ENCODE measurements around the gene SLC8A1.

SLC8A1 gene

DNA sequence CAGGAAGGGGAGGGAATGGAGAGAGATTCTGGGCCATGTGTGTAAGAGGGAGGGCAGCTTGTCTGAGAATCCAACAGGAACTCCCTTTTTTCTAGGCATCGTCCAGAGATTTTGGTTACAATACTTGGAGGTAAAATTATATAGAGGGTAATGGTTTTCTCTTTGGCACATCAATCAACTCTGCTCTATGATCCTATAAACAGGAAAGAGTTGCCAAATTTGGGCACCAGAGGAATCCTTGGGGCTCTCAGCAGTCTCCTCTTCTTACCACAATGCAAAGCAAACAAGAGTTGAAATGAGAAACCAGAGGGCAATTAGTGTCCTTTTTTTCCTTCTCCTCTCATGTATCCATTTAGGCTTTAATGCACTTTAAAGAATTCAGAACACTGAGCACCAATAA, 243.4 kb downstream of the SLC8A1 start:
- Histone ChIP-seq H3K4me3 (replicated peaks; ENCODE audit: insufficient read depth, low read length) (no peak overlapping the region), H3K27me3 (ENCODE audit: insufficient read depth, poor library complexity, severe bottlenecking) (no peaks in the 10 kb centered on the region), H3K27ac (replicated peaks) (no peak overlapping the region)
- TF ChIP-seq POLR2AphosphoS5 (IDR thresholded peaks at IDR 0.05; ENCODE audit: low read depth) (no peak), GABPA (IDR thresholded peaks at IDR 0.05; ENCODE audit: low read depth) (no peak), SPI1 (IDR thresholded peaks at IDR 0.05; ENCODE audit: borderline replicate concordance, low read depth) (no peak)
- TF ChIP-seq, protein P1, sequence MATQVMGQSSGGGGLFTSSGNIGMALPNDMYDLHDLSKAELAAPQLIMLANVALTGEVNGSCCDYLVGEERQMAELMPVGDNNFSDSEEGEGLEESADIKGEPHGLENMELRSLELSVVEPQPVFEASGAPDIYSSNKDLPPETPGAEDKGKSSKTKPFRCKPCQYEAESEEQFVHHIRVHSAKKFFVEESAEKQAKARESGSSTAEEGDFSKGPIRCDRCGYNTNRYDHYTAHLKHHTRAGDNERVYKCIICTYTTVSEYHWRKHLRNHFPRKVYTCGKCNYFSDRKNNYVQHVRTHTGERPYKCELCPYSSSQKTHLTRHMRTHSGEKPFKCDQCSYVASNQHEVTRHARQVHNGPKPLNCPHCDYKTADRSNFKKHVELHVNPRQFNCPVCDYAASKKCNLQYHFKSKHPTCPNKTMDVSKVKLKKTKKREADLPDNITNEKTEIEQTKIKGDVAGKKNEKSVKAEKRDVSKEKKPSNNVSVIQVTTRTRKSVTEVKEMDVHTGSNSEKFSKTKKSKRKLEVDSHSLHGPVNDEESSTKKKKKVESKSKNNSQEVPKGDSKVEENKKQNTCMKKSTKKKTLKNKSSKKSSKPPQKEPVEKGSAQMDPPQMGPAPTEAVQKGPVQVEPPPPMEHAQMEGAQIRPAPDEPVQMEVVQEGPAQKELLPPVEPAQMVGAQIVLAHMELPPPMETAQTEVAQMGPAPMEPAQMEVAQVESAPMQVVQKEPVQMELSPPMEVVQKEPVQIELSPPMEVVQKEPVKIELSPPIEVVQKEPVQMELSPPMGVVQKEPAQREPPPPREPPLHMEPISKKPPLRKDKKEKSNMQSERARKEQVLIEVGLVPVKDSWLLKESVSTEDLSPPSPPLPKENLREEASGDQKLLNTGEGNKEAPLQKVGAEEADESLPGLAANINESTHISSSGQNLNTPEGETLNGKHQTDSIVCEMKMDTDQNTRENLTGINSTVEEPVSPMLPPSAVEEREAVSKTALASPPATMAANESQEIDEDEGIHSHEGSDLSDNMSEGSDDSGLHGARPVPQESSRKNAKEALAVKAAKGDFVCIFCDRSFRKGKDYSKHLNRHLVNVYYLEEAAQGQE (IDR thresholded peaks at IDR 0.05; ENCODE audit: insufficient replicate concordance, low read depth): no peak
- TF ChIP-seq, protein P2, sequence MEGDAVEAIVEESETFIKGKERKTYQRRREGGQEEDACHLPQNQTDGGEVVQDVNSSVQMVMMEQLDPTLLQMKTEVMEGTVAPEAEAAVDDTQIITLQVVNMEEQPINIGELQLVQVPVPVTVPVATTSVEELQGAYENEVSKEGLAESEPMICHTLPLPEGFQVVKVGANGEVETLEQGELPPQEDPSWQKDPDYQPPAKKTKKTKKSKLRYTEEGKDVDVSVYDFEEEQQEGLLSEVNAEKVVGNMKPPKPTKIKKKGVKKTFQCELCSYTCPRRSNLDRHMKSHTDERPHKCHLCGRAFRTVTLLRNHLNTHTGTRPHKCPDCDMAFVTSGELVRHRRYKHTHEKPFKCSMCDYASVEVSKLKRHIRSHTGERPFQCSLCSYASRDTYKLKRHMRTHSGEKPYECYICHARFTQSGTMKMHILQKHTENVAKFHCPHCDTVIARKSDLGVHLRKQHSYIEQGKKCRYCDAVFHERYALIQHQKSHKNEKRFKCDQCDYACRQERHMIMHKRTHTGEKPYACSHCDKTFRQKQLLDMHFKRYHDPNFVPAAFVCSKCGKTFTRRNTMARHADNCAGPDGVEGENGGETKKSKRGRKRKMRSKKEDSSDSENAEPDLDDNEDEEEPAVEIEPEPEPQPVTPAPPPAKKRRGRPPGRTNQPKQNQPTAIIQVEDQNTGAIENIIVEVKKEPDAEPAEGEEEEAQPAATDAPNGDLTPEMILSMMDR (IDR thresholded peaks at IDR 0.05; ENCODE audit: insufficient read depth, low read length): no peak
- DNase-seq (ENCODE audit: low read depth in 1 of 2, low spot score in 1 of 2): no peak

DNA sequence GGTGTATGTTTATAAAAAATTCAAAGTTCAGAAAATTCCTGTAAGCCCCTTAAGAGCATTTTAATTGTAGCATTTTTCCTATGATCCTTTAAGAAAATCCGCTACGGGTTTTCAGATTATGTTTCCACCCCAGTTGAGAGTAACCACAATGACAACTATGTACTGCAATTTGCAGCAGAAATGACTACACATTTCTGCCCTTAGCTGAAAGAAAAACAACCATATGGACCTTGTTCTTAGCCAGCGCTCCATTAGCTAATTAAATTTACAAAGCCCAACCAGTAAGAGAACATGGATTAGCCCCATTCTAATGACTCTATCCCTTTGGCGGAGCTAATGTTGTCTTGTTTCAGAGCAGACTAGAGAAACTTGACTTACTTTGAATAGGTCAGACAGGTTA, 247.6 kb downstream of the SLC8A1 start:
- no peak overlapping the region for H3K27ac ChIP-seq (replicated peaks)
- TF ChIP-seq, protein P2 (IDR thresholded peaks at IDR 0.05; ENCODE audit: insufficient read depth, low read length): no peak
- TF ChIP-seq GABPA (IDR thresholded peaks at IDR 0.05; ENCODE audit: low read depth) (no peak), POLR2AphosphoS5 (IDR thresholded peaks at IDR 0.05; ENCODE audit: low read depth) (no peak), SPI1 (IDR thresholded peaks at IDR 0.05; ENCODE audit: borderline replicate concordance, low read depth) (no peak)
- TF ChIP-seq, protein P1 (IDR thresholded peaks at IDR 0.05; ENCODE audit: insufficient replicate concordance, low read depth): no peak
- no peaks in the 10 kb centered on the region for H3K27me3 ChIP-seq (ENCODE audit: insufficient read depth, poor library complexity, severe bottlenecking)
- no peak overlapping the region for H3K4me3 ChIP-seq (replicated peaks; ENCODE audit: insufficient read depth, low read length)
- DNase-seq (ENCODE audit: low read depth in 1 of 2, low spot score in 1 of 2): no peak

DNA sequence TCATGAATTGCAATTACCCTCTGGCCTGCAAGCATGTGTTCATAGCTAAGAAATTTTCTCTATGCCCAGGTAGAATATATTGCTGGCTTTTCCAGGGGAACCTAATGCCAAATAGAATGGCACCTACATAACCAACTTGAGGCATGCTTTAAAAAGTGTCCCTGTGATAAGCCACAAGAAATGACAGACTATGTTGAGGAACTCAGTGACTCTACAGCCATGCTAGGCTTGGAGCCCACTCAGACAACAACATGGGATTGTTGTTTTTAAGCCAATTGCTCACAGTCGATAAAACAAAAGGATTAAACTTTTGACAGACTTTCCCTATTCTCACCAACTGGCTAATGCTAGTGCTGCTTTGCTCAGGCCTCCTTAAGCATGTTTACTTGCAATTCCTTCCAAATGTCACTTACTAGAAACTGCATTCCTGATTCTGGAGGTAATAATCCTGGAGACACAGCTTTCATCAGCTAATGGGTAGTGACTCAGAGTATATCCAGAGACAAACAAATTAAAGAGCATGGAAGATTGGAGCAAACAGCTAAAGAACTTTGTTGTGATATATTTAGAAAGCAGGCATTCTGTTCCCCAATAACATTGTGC, 249.0 kb downstream of the SLC8A1 start:
- Histone ChIP-seq H3K27ac (replicated peaks) (no peak overlapping the region), H3K27me3 (ENCODE audit: insufficient read depth, poor library complexity, severe bottlenecking) (no peaks in the 10 kb centered on the region), H3K4me3 (replicated peaks; ENCODE audit: insufficient read depth, low read length) (no peak overlapping the region)
- TF ChIP-seq GABPA (IDR thresholded peaks at IDR 0.05; ENCODE audit: low read depth): no peak
- TF ChIP-seq SPI1 (IDR thresholded peaks at IDR 0.05; ENCODE audit: borderline replicate concordance, low read depth): no peak
- TF ChIP-seq, protein P2 (IDR thresholded peaks at IDR 0.05; ENCODE audit: insufficient read depth, low read length): no peak
- TF ChIP-seq, protein P1 (IDR thresholded peaks at IDR 0.05; ENCODE audit: insufficient replicate concordance, low read depth): no peak
- no peak for DNase-seq (ENCODE audit: low read depth in 1 of 2, low spot score in 1 of 2)

Data from HL-60 (cell line).